ENCODE results near the gene STARD10. TPM values are rescaled to one million over a fixed set of nuclear protein-coding genes. Genes with fewer than 3 reads are reported as not detected.
"Not testable (repeated sequence)": the region's sequence is repeated elsewhere in the genome, so short reads cannot be mapped to it uniquely, and the experiment has no call there.

The STARD10 gene
- total and polyA plus RNA-seq, 10 donors = 19.7 to 46.7 (median 27.9) TPM

GRCh38 chr11:72828692-72829101 lies 34.9 kb upstream of the STARD10 start:
- Histone ChIP-seq H3K36me3 (peaks cover 0 to 97% (median 51%) of the 10 kb centered on the region in 6 donors), H3K27me3 (replicated peaks in 1 of 7) (no peaks in the 10 kb centered on the region), H3K9me3 (no peaks in the 10 kb centered on the region), H3K27ac (peak overlapping the region; percentile 16 to 88 (median 82)), H3K4me1 (peaks cover 20 to 90% (median 47%) of the 10 kb centered on the region in 6 donors), H3K4me3 (peak overlapping the region in 1 of 8 donors; percentile 36)
- DNase-seq = no peak
- no peak for TF ChIP-seq POLR2A (IDR thresholded peaks at IDR 0.05)
- no peak for TF ChIP-seq POLR2AphosphoS5 (IDR thresholded peaks at IDR 0.05)
- TF ChIP-seq, protein P1, sequence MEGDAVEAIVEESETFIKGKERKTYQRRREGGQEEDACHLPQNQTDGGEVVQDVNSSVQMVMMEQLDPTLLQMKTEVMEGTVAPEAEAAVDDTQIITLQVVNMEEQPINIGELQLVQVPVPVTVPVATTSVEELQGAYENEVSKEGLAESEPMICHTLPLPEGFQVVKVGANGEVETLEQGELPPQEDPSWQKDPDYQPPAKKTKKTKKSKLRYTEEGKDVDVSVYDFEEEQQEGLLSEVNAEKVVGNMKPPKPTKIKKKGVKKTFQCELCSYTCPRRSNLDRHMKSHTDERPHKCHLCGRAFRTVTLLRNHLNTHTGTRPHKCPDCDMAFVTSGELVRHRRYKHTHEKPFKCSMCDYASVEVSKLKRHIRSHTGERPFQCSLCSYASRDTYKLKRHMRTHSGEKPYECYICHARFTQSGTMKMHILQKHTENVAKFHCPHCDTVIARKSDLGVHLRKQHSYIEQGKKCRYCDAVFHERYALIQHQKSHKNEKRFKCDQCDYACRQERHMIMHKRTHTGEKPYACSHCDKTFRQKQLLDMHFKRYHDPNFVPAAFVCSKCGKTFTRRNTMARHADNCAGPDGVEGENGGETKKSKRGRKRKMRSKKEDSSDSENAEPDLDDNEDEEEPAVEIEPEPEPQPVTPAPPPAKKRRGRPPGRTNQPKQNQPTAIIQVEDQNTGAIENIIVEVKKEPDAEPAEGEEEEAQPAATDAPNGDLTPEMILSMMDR (IDR thresholded peaks at IDR 0.05 in 8 of 11, conservative IDR thresholded peaks at IDR 0.05 in 3 of 11) = no peak
- WGBS, 5 donors = 83 to 86% (median 84%) methylated on average over 6 to 7 of the region's 7 CpGs
- intact Hi-C loops (cut with DNase I; ENCODE audit: low total_unique reads) = no loop called here

- DNase-seq = no peak
- Histone ChIP-seq H3K36me3 (peaks cover 0 to 99% (median 57%) of the 10 kb centered on the region in 6 donors), H3K9me3 (no peaks in the 10 kb centered on the region), H3K27ac (peak overlapping the region; percentile 53 to 88 (median 82)), H3K4me1 (peaks cover 20 to 89% (median 44%) of the 10 kb centered on the region in 6 donors), H3K4me3 (peak overlapping the region in 1 of 8 donors; percentile 36), H3K27me3 (replicated peaks in 1 of 7) (no peaks in the 10 kb centered on the region)
- TF ChIP-seq, protein P1 (IDR thresholded peaks at IDR 0.05 in 8 of 11, conservative IDR thresholded peaks at IDR 0.05 in 3 of 11) = no peak
- peak; percentile 64 to 75 (median 67) for TF ChIP-seq POLR2AphosphoS5 (IDR thresholded peaks at IDR 0.05)
- 44 to 70% (median 61%) methylated on average over 10 to 11 of the region's 11 CpGs for WGBS, 5 donors
- intact Hi-C loops (cut with DNase I; ENCODE audit: low total_unique reads) = no loop called here
Observed at GRCh38 chr11:72828081-72828567, 34.3 kb upstream of the STARD10 start.

DNA sequence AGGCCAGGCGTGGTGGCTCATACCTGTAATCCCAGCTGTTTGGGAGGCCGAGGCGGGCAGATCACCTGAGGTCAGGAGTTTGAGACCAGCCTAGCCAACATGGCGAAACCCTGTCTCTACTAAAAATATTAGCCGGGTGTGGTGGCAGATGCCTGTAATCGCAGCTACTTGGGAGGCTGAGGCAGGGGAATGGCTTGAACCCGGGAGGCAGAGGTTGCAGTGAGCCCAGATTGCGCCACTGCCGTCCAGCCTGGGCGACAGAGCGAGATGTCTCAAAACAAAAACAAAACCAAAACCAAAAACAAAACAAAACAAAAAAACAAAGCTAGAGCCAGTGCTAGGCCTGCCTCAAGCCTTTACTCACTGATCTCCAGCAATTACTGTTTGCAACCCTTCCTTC lies 33.8 kb upstream of the STARD10 start:
- DNase-seq; H3K27me3 ChIP-seq (replicated peaks in 1 of 7); H3K9me3 ChIP-seq; intact Hi-C loops (cut with DNase I; ENCODE audit: low total_unique reads): not testable (repeated sequence)
- Histone ChIP-seq H3K4me1 (peaks cover 20 to 89% (median 44%) of the 10 kb centered on the region in 6 donors), H3K36me3 (peaks cover 0 to 99% (median 60%) of the 10 kb centered on the region in 6 donors), H3K4me3 (peak overlapping the region in 1 of 8 donors; percentile 36), H3K27ac (peak overlapping the region; percentile 53 to 88 (median 82))
- WGBS, 5 donors = 63 to 75% (median 67%) methylated on average over 11 of the region's 11 CpGs

- Histone ChIP-seq H3K4me3 (peak overlapping the region in 1 of 8 donors; percentile 36), H3K36me3 (peaks cover 0 to 99% (median 66%) of the 10 kb centered on the region in 6 donors), H3K27me3 (replicated peaks in 1 of 7) (no peaks in the 10 kb centered on the region), H3K4me1 (peaks cover 20 to 89% (median 43%) of the 10 kb centered on the region in 6 donors), H3K9me3 (no peaks in the 10 kb centered on the region), H3K27ac (peak overlapping the region; percentile 53 to 88 (median 82))
- no peak for TF ChIP-seq POLR2A (IDR thresholded peaks at IDR 0.05)
- TF ChIP-seq POLR2AphosphoS5 (IDR thresholded peaks at IDR 0.05) = peak in 2 of 3 donors; percentile 4 to 12
- TF ChIP-seq, protein P1 (IDR thresholded peaks at IDR 0.05 in 8 of 11, conservative IDR thresholded peaks at IDR 0.05 in 3 of 11) = no peak
- DNase-seq = no peak
- 88 to 91% (median 90%) methylated on average over 8 of the region's 8 CpGs for WGBS, 5 donors
- intact Hi-C loops (cut with DNase I; ENCODE audit: low total_unique reads) = no loop called here
Observed at GRCh38 chr11:72826942-72827480, 33.2 kb upstream of the STARD10 start.

Data from spleen (tissue), 11 donors.